ENCODE data around the gene RARB.

The RARB gene

DNA sequence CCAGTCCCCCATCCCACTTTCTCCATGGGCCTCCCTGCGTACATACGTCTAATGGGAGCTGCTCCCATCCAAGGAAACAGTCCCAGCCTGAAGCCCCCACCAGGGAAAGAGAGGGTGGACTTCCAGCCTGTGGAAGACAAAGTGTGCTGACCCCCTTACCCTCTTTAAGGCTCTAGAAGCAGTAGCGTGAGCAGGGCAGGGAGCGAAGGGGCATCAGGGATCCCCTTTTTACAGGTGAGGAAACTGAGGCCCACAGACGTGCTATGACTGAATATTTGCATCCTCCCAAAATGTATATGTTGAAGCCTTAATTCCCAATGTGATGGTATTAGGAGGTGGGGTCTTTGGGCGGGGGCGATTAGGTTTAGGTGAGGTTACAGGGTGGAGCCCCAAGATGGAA, 153.3 kb downstream of the RARB start:
- no peak for TF ChIP-seq ZFX (IDR thresholded peaks at IDR 0.05; ENCODE audit: borderline replicate concordance)
- TF ChIP-seq, protein P1, sequence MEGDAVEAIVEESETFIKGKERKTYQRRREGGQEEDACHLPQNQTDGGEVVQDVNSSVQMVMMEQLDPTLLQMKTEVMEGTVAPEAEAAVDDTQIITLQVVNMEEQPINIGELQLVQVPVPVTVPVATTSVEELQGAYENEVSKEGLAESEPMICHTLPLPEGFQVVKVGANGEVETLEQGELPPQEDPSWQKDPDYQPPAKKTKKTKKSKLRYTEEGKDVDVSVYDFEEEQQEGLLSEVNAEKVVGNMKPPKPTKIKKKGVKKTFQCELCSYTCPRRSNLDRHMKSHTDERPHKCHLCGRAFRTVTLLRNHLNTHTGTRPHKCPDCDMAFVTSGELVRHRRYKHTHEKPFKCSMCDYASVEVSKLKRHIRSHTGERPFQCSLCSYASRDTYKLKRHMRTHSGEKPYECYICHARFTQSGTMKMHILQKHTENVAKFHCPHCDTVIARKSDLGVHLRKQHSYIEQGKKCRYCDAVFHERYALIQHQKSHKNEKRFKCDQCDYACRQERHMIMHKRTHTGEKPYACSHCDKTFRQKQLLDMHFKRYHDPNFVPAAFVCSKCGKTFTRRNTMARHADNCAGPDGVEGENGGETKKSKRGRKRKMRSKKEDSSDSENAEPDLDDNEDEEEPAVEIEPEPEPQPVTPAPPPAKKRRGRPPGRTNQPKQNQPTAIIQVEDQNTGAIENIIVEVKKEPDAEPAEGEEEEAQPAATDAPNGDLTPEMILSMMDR (IDR thresholded peaks at IDR 0.05), result no peak
- H3K27ac ChIP-seq, result no peak overlapping the region

DNA sequence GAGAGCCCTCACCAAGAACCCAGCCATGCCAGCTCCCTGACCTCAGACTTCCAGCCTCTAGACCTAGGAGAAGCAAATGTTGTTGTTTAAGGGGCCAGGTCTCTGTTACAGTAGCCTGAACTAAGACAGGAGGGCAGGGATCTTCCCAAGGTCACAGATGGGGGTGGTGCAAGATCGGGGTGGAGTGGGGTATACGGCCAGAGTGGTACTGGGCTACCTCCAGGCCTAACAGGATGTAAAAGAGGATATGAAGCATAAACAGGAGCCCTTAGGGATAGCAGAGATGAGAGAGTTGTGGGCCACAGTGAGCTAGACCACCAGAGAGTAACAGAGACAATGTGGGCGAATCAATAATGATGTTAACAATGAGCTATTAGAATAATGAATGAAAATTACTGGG, 153.8 kb downstream of the RARB start:
- H3K27ac ChIP-seq, result no peak overlapping the region
- TF ChIP-seq, protein P1 (IDR thresholded peaks at IDR 0.05), result no peak
- TF ChIP-seq ZFX (IDR thresholded peaks at IDR 0.05; ENCODE audit: borderline replicate concordance), result no peak

GRCh38 chr3:25582242-25582641, 154.2 kb downstream of the RARB start:
- H3K27ac ChIP-seq, result no peak overlapping the region
- TF ChIP-seq, protein P1 (IDR thresholded peaks at IDR 0.05), result no peak
- no peak for TF ChIP-seq ZFX (IDR thresholded peaks at IDR 0.05; ENCODE audit: borderline replicate concordance)

DNA sequence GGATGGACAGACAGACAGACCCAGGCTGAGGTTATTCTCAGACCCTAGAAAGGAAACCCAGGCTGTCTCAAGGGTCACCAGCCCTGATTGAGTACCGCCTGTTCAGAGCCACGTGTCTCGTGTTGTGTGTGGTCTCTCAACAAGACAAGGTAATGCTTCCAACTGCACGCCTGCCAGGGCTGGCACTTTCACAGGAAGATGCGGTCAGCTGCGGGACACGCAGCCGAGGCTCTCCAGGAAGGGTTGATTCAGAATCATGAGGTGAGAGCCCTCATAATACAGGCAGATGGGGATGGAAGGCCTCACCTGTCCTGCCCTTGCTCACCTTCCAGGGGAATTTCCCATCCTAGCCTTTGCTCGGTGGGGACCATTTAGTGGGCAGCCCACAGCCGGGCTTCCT, 155.3 kb downstream of the RARB start:
- no peak for TF ChIP-seq ZFX (IDR thresholded peaks at IDR 0.05; ENCODE audit: borderline replicate concordance)
- TF ChIP-seq, protein P1 (IDR thresholded peaks at IDR 0.05), result no peak
- no peak overlapping the region for H3K27ac ChIP-seq

DNA sequence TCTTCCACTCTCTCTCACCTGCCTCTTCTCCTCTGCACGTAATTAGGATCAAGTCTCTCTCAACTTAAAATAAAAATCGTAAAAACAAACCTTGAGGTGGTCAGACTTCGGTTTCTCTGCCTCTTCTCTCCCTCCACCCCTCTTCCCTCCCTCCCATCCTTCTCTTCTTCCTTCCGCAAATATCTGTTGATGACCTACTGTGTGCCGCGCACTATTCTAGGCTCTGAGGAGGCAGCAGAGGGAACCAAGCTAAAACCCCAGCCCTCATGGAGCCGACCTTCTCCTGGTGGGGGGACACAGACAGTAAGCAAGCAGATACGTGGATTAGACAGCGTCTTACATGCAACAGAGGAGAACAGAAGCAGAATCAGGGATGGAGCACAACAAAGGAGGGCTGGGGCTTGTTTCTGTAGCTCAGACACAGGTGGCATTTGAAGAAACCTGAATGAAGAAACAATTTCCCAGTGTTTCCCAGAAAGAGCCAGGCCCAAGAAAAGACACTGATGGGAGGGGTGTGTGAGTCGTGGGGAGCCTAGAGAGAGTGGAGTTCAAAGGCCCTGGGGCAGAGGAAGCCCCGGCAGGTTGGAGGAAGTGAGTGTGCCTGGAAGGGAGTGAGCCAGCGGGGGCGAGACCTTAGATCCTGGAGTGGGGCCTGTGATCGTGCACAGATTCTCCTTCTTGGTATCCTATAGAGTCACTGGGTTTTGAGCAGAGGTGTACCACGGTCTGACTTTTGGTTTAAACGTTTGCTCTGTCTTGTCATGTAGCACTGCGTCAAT, 156.1 kb downstream of the RARB start:
- H3K27ac ChIP-seq, result no peak overlapping the region
- TF ChIP-seq, protein P1 (IDR thresholded peaks at IDR 0.05), result no peak
- TF ChIP-seq ZFX (IDR thresholded peaks at IDR 0.05; ENCODE audit: borderline replicate concordance), result no peak

- no peak overlapping the region for H3K27ac ChIP-seq
- no peak for TF ChIP-seq ZFX (IDR thresholded peaks at IDR 0.05; ENCODE audit: borderline replicate concordance)
- TF ChIP-seq, protein P1 (IDR thresholded peaks at IDR 0.05), result no peak
Measured at GRCh38 chr3:25585361-25586166, 157.5 kb downstream of the RARB start.

- TF ChIP-seq ZFX (IDR thresholded peaks at IDR 0.05; ENCODE audit: borderline replicate concordance), result no peak
- TF ChIP-seq, protein P1 (IDR thresholded peaks at IDR 0.05), result no peak
Measured at GRCh38 chr3:25586167-25586505, 158.1 kb downstream of the RARB start.

More at GRCh38 chr3:25586167-25586505, 158.1 kb downstream of the RARB start:
- no peak overlapping the region for H3K27ac ChIP-seq

All from 22Rv1 (cell line).